DND-41 (cell line): ENCODE results near the gene BICRAL.

Source experiments
- EZH2 ChIP-seq: IDR thresholded peaks from 3 replicates; pipeline ENCODE4 v1.6.1; 2012; ENCODE audit warnings: borderline replicate concordance, low read depth, mild to moderate bottlenecking, moderate library complexity, low read length, inconsistent platforms; ENCODE audit not compliant: severe bottlenecking
- TF ChIP-seq, protein P1 (sequence below): IDR thresholded peaks from 2 replicates; pipeline ENCODE4 v1.5.1; 2012; ENCODE audit warnings: borderline replicate concordance, low read length, moderate library complexity, mild to moderate bottlenecking; ENCODE audit not compliant: poor library complexity, severe bottlenecking; ENCODE audit errors: extremely low read depth

DNA sequence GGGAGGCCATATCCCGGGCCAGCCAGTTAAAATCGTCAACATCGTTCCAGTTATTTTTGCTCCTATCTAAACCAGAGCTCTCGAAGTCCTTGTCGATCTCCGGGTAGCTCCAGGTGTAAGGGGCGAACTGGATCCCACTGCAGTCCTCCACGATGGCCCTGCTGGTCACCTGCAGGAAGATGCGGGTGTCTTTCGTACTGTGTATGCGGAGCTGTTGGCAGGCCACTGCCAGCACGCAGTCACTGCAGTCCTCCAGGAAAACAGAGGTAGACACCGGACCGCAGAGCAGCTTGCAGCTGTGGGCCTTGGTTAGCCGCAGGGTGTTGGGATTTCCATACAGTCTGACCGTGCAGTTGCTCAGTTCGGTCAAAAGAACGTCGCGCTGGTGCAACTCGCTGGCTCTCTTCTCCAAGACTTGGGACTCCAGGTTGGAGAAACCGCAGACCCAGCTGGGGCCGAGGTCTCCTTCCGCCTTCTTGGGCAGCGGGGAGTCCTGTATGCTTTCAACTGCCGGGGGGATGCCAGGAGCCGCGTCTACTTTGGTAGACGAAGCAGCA, 36.7 kb upstream of the BICRAL start:
- TF ChIP-seq, protein P1, sequence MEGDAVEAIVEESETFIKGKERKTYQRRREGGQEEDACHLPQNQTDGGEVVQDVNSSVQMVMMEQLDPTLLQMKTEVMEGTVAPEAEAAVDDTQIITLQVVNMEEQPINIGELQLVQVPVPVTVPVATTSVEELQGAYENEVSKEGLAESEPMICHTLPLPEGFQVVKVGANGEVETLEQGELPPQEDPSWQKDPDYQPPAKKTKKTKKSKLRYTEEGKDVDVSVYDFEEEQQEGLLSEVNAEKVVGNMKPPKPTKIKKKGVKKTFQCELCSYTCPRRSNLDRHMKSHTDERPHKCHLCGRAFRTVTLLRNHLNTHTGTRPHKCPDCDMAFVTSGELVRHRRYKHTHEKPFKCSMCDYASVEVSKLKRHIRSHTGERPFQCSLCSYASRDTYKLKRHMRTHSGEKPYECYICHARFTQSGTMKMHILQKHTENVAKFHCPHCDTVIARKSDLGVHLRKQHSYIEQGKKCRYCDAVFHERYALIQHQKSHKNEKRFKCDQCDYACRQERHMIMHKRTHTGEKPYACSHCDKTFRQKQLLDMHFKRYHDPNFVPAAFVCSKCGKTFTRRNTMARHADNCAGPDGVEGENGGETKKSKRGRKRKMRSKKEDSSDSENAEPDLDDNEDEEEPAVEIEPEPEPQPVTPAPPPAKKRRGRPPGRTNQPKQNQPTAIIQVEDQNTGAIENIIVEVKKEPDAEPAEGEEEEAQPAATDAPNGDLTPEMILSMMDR: no peak
- TF ChIP-seq EZH2: no peak
